ENCODE measurements around the gene HOXD3.

HOXD3 gene

GRCh38 chr2:176202491-176202890 lies 45.4 kb downstream of the HOXD3 start:
- no peak for DNase-seq (ENCODE audit: low spot score)
- in situ Hi-C loops (cut with MboI; ENCODE audit: low pct_unique_long_range_greater_than_20kb, low sequenced_read_pairs, unreplicated experiment) = no loop called here
- no peak for TF ChIP-seq CTCF (IDR thresholded peaks at IDR 0.05; ENCODE audit: extremely low read depth, insufficient read depth, missing control alignments)

- in situ Hi-C loops (cut with MboI; ENCODE audit: low pct_unique_long_range_greater_than_20kb, low sequenced_read_pairs, unreplicated experiment) = no loop called here
- no peak for DNase-seq (ENCODE audit: low spot score)
Measured at GRCh38 chr2:176205126-176205525, 48.0 kb downstream of the HOXD3 start.

GRCh38 chr2:176206136-176206535 lies 49.0 kb downstream of the HOXD3 start:
- no peak for DNase-seq (ENCODE audit: low spot score)
- no peak for TF ChIP-seq CTCF (IDR thresholded peaks at IDR 0.05; ENCODE audit: extremely low read depth, insufficient read depth, missing control alignments)
- in situ Hi-C loops (cut with MboI; ENCODE audit: low pct_unique_long_range_greater_than_20kb, low sequenced_read_pairs, unreplicated experiment) = no loop called here

More at GRCh38 chr2:176205126-176205525, 48.0 kb downstream of the HOXD3 start:
- no peak for TF ChIP-seq CTCF (IDR thresholded peaks at IDR 0.05; ENCODE audit: extremely low read depth, insufficient read depth, missing control alignments)

- DNase-seq (ENCODE audit: low spot score) = no peak
- TF ChIP-seq CTCF (IDR thresholded peaks at IDR 0.05; ENCODE audit: extremely low read depth, insufficient read depth, missing control alignments) = no peak
Measured at GRCh38 chr2:176206682-176207081, 49.6 kb downstream of the HOXD3 start.

GRCh38 chr2:176211110-176211509 lies 54.0 kb downstream of the HOXD3 start:
- DNase-seq (ENCODE audit: low spot score) = no peak
- TF ChIP-seq CTCF (IDR thresholded peaks at IDR 0.05; ENCODE audit: extremely low read depth, insufficient read depth, missing control alignments) = no peak
- in situ Hi-C loops (cut with MboI; ENCODE audit: low pct_unique_long_range_greater_than_20kb, low sequenced_read_pairs, unreplicated experiment) = no loop called here

More at GRCh38 chr2:176206682-176207081, 49.6 kb downstream of the HOXD3 start:
- in situ Hi-C loops (cut with MboI; ENCODE audit: low pct_unique_long_range_greater_than_20kb, low sequenced_read_pairs, unreplicated experiment) = no loop called here

GRCh38 chr2:176212276-176212675 lies 55.2 kb downstream of the HOXD3 start:
- DNase-seq (ENCODE audit: low spot score) = no peak
- in situ Hi-C loops (cut with MboI; ENCODE audit: low pct_unique_long_range_greater_than_20kb, low sequenced_read_pairs, unreplicated experiment) = no loop called here
- no peak for TF ChIP-seq CTCF (IDR thresholded peaks at IDR 0.05; ENCODE audit: extremely low read depth, insufficient read depth, missing control alignments)

GRCh38 chr2:176213406-176213805 lies 56.3 kb downstream of the HOXD3 start:
- TF ChIP-seq CTCF (IDR thresholded peaks at IDR 0.05; ENCODE audit: extremely low read depth, insufficient read depth, missing control alignments) = no peak
- no peak for DNase-seq (ENCODE audit: low spot score)
- in situ Hi-C loops (cut with MboI; ENCODE audit: low pct_unique_long_range_greater_than_20kb, low sequenced_read_pairs, unreplicated experiment) = no loop called here

All from GM13977 (cell line).